CD14-positive monocyte (primary cell): ENCODE data around the gene MRPL23. TPM values are rescaled to one million over a fixed set of nuclear protein-coding genes. Genes with fewer than 3 reads are reported as not detected.

ENCODE experiments used
- DNase-seq, 3 donors: peaks; one replicate each; pipeline ENCODE4 v3.0.0-alpha.2; 2011 to 2022
- H2AFZ ChIP-seq: 2 replicates; pipeline ENCODE4 v1.6.0; 2012; ENCODE audit warnings: mild to moderate bottlenecking, low read depth, low read length, inconsistent platforms; ENCODE audit not compliant: insufficient read depth, poor library complexity, severe bottlenecking
- H3K27ac ChIP-seq, 2 donors: 1 replicate in 1 of 2; 2 replicates in 1 of 2; pipeline ENCODE4 v1.5.1; 2012 to 2013; ENCODE audit warnings: low read length in 2 of 2, control low read depth in 1 of 2, inconsistent platforms in 1 of 2, low read depth in 1 of 2, mild to moderate bottlenecking in 1 of 2
- H3K27me3 ChIP-seq, 2 donors: one replicate each; pipeline versions ENCODE4 v1.6.0 to v1.6.1; 2011 to 2013; ENCODE audit warnings: low read length in 2 of 2; ENCODE audit not compliant: control insufficient read depth in 2 of 2, insufficient read depth in 2 of 2
- H3K36me3 ChIP-seq, 2 donors: replicated peaks in 1 of 2; 1 replicate in 1 of 2; 2 replicates in 1 of 2; pipeline versions ENCODE4 v1.5.1 to v1.6.1; 2012 to 2013; ENCODE audit warnings: low read length in 2 of 2, control low read depth in 1 of 2, inconsistent platforms in 1 of 2, mild to moderate bottlenecking in 1 of 2; ENCODE audit not compliant: insufficient read depth in 2 of 2, control insufficient read depth in 1 of 2
- H3K4me1 ChIP-seq, 2 donors: 1 replicate in 1 of 2; 2 replicates in 1 of 2; pipeline versions ENCODE4 v1.5.1 to v1.6.1; 2012 to 2013; ENCODE audit warnings: low read length in 2 of 2, control low read depth in 1 of 2, inconsistent platforms in 1 of 2, mild to moderate bottlenecking in 1 of 2, moderate library complexity in 1 of 2; ENCODE audit not compliant: insufficient read depth in 2 of 2, control insufficient read depth in 1 of 2
- H3K4me2 ChIP-seq: replicated peaks from 2 replicates; pipeline ENCODE3; 2012; ENCODE audit warnings: low read length, moderate library complexity, mild to moderate bottlenecking; ENCODE audit not compliant: poor library complexity, severe bottlenecking; ENCODE audit errors: extremely low read depth
- H3K4me3 ChIP-seq, 3 experiments: fragments of 200-600 bp in 1 of 3; sonication (generic) in 1 of 3; replicated peaks in 1 of 3; 1 replicate in 2 of 3; 2 replicates in 1 of 3; pipeline ENCODE4 v1.5.1; 2011 to 2013; ENCODE audit warnings: low read length in 3 of 3, mild to moderate bottlenecking in 3 of 3, control low read depth in 2 of 3, low read depth in 2 of 3, inconsistent platforms in 1 of 3, moderate library complexity in 1 of 3
- H3K79me2 ChIP-seq: 2 replicates; pipeline ENCODE4 v1.6.0; 2012; ENCODE audit warnings: mild to moderate bottlenecking, control low read depth, inconsistent platforms, low read length, moderate library complexity; ENCODE audit not compliant: insufficient read depth
- H3K9ac ChIP-seq: 2 replicates; pipeline ENCODE4 v1.6.0; 2017; ENCODE audit warnings: low read length, mild to moderate bottlenecking; ENCODE audit not compliant: insufficient read depth, poor library complexity, severe bottlenecking
- H3K9me3 ChIP-seq, 2 donors: replicated peaks in 1 of 2; 1 replicate in 1 of 2; 2 replicates in 1 of 2; pipeline versions ENCODE4 v1.5.1 to v1.6.1; 2012 to 2013; ENCODE audit warnings: low read length in 2 of 2, control low read depth in 1 of 2; ENCODE audit not compliant: control insufficient read depth in 1 of 2, insufficient read depth in 1 of 2
- H4K20me1 ChIP-seq: 2 replicates; pipeline ENCODE4 v1.6.0; 2012; ENCODE audit warnings: mild to moderate bottlenecking, low read length, control low read depth, moderate library complexity; ENCODE audit not compliant: insufficient read depth
- H3K27ac Mint-ChIP-seq, 7 donors: one replicate each; pipeline ENCODE4 v1.8.0; 2020; ENCODE audit warnings: mild to moderate bottlenecking in 7 of 7, mixed read lengths in 7 of 7, moderate library complexity in 6 of 7, inconsistent platforms in 2 of 7
- H3K27me3 Mint-ChIP-seq, 3 donors: one replicate each; pipeline ENCODE4 v1.8.0; 2021 to 2022; ENCODE audit warnings: low read depth in 3 of 3, mild to moderate bottlenecking in 3 of 3, mixed read lengths in 3 of 3, moderate library complexity in 3 of 3, inconsistent platforms in 1 of 3
- H3K36me3 Mint-ChIP-seq, 2 donors: one replicate each; pipeline ENCODE4 v1.8.0; 2020; ENCODE audit warnings: mixed read lengths in 2 of 2, inconsistent platforms in 1 of 2, mild to moderate bottlenecking in 1 of 2
- H3K4me1 Mint-ChIP-seq: one replicate; pipeline ENCODE4 v1.8.0; 2020; ENCODE audit warnings: mild to moderate bottlenecking, mixed read lengths
- H3K4me3 Mint-ChIP-seq, 2 donors: one replicate each; pipeline ENCODE4 v1.8.0; 2020; ENCODE audit warnings: mild to moderate bottlenecking in 2 of 2, mixed read lengths in 2 of 2, moderate library complexity in 1 of 2
- H3K9me3 Mint-ChIP-seq, 7 donors: one replicate each; pipeline ENCODE4 v1.8.0; 2020 to 2022; ENCODE audit warnings: mixed read lengths in 7 of 7, mild to moderate bottlenecking in 6 of 7, moderate library complexity in 6 of 7, inconsistent platforms in 2 of 7
- WGBS: methylation state at CpG from one replicate; pipeline ENCODE4 v1.1.5; 2013; ENCODE audit warnings: missing lambda C conversion rate; ENCODE audit not compliant: insufficient coverage; 5-methylcytosine and 5-hydroxymethylcytosine counted together
- intact Hi-C, 2 donors: fragments of 100-400 bp; cut with micrococcal nuclease; formaldehyde crosslinking; loops; one replicate each; pipeline versions ENCODE4 v1.15.0 to v1.15.1; 2023
- polyA plus RNA-seq, 3 donors: library from polyadenylated mRNA; depleted of rRNA in 1 of 3; unstranded in 2 of 3; stranded (reverse) in 1 of 3; fragments of 300-500 nt in 2 of 3; fragments of >200 nt in 1 of 3; fragmentation: Illumina TruSeq in 2 of 3; gene quantifications; 1 replicate in 2 of 3; 2 replicates in 1 of 3; pipeline ENCODE4 v1.2.3, GENCODE V29; 2012 to 2021
- TF ChIP-seq, protein P1 (sequence below): fragments of 200-600 bp; IDR thresholded peaks from one replicate; pipeline ENCODE4 v1.8.0; 2022; ENCODE audit warnings: antibody characterized with exemption, mild to moderate bottlenecking

MRPL23 gene
- polyA plus RNA-seq, 3 donors = 19.3 to 109 (median 51.1) TPM

DNA sequence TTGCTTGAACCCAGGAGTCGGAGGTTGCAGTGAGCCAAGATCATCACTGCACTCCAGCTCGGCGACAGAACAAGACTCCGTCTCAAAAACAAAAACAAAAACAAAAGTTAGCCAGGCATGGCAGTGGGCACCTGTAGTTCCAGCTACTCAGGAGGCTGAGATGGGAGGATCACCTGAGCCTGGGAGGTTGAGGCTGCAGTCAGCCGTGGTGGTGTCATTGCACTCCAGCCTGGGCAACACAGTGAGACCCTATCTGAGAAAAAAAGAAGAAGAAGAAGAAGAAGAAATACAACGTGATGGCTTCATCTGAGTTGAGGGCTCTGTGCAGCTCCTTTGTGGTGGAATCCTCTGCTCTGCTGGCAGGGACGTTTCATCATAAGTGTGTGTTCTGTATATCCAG, 37.6 kb upstream of the MRPL23 start:
- peaks cover 6 to 8% of the 10 kb centered on the region in 2 donors for H3K36me3 Mint-ChIP-seq
- TF ChIP-seq, protein P1, sequence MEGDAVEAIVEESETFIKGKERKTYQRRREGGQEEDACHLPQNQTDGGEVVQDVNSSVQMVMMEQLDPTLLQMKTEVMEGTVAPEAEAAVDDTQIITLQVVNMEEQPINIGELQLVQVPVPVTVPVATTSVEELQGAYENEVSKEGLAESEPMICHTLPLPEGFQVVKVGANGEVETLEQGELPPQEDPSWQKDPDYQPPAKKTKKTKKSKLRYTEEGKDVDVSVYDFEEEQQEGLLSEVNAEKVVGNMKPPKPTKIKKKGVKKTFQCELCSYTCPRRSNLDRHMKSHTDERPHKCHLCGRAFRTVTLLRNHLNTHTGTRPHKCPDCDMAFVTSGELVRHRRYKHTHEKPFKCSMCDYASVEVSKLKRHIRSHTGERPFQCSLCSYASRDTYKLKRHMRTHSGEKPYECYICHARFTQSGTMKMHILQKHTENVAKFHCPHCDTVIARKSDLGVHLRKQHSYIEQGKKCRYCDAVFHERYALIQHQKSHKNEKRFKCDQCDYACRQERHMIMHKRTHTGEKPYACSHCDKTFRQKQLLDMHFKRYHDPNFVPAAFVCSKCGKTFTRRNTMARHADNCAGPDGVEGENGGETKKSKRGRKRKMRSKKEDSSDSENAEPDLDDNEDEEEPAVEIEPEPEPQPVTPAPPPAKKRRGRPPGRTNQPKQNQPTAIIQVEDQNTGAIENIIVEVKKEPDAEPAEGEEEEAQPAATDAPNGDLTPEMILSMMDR = no peak
- no peak overlapping the region for H3K27ac Mint-ChIP-seq
- H4K20me1 ChIP-seq = no peaks in the 10 kb centered on the region
- peaks cover 0 to 10% (median 6%) of the 10 kb centered on the region in 3 donors for H3K27me3 Mint-ChIP-seq
- H3K79me2 ChIP-seq = no peaks in the 10 kb centered on the region
- H3K36me3 ChIP-seq = no peaks in the 10 kb centered on the region
- intact Hi-C loops = no loop called here
- no peaks in the 10 kb centered on the region for H3K9me3 ChIP-seq
- no peaks in the 10 kb centered on the region for H3K27me3 ChIP-seq
- no peak overlapping the region for H3K9ac ChIP-seq
- peaks cover 15% of the 10 kb centered on the region in 2 donors for H3K4me1 ChIP-seq
- H3K9me3 Mint-ChIP-seq = no peaks in the 10 kb centered on the region
- H3K4me1 Mint-ChIP-seq = peaks cover 19% of the 10 kb centered on the region
- H3K27ac ChIP-seq = no peak overlapping the region
- no peak overlapping the region for H3K4me2 ChIP-seq
- no peak overlapping the region for H3K4me3 ChIP-seq
- no peak overlapping the region for H2AFZ ChIP-seq
- WGBS = 93% methylated on average over 5 of the region's 7 CpGs
- no peak for DNase-seq
- H3K4me3 Mint-ChIP-seq = no peak overlapping the region

DNA sequence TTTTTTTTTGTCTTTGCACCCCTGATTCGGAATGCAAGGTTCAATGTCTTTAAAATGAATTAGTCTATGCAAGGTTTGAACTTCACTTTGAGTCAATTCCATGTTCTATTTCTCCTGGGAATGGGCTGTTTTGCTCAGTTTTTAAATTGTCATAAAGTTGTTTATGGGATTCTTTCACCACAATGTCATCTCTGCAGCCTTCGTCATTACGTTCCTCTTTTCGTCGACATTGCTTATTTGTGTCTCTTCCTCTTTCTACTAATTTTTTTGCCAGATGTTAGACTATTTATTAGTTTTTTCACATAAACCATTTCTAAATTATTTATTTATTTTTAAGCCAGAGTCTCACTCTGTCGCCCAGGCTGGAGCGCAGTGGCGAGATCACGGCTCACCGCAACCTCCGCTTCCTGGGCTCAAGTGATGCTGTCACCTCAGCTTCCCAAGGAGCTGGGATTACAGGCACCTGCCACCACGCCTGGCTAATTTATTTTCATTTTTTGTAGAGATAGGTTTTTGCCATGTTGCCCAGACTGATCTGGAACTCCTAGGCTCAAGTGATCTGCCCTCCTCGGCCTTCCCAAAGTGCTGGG, 34.7 kb upstream of the MRPL23 start:
- 81% methylated on average over 5 of the region's 13 CpGs for WGBS
- peaks cover 1 to 7% (median 6%) of the 10 kb centered on the region in 3 donors for H3K27me3 Mint-ChIP-seq
- peak; percentile 51 to 63 (median 53) for DNase-seq
- H3K4me1 ChIP-seq = peaks cover 11 to 15% of the 10 kb centered on the region in 2 donors
- peaks cover 6 to 8% of the 10 kb centered on the region in 2 donors for H3K36me3 Mint-ChIP-seq
- intact Hi-C loops = loop anchor here in 1 of 2 donors (1.0 to 10.0 kb wide), 2 partner anchors 26 to 78 kb away; partner anchors contain the start of genes SYT8 and TNNI2
- peaks cover 0 to 5% (median 0%) of the 10 kb centered on the region in 7 donors for H3K9me3 Mint-ChIP-seq
- H3K27ac ChIP-seq = peak overlapping the region; percentile 5 to 58
- H3K4me3 ChIP-seq = no peak overlapping the region
- no peak overlapping the region for H3K9ac ChIP-seq
- TF ChIP-seq, protein P1 = no peak
- peak overlapping the region; percentile 40 to 86 (median 76) for H3K27ac Mint-ChIP-seq
- no peaks in the 10 kb centered on the region for H3K27me3 ChIP-seq
- peaks cover 19% of the 10 kb centered on the region for H4K20me1 ChIP-seq
- no peaks in the 10 kb centered on the region for H3K9me3 ChIP-seq
- peak overlapping the region in 1 of 2 donors; percentile 21 for H3K4me3 Mint-ChIP-seq
- peak overlapping the region; percentile 15 for H3K4me2 ChIP-seq
- H3K79me2 ChIP-seq = no peaks in the 10 kb centered on the region
- H2AFZ ChIP-seq = no peak overlapping the region
- H3K4me1 Mint-ChIP-seq = peaks cover 15% of the 10 kb centered on the region
- no peaks in the 10 kb centered on the region for H3K36me3 ChIP-seq
